Keratinocyte (primary cell): ENCODE data around the gene RERE.

Experiments
- CTCF ChIP-seq, 3 experiments: IDR thresholded peaks in 1 of 3; conservative IDR thresholded peaks in 1 of 3; optimal IDR thresholded peaks in 1 of 3; 2 replicates in 2 of 3; 3 replicates in 1 of 3; pipeline versions ENCODE3 to v1.5.1; 2011; ENCODE audit warnings: low read length in 3 of 3, mild to moderate bottlenecking in 3 of 3, moderate library complexity in 2 of 3, control low read depth in 1 of 3, inconsistent platforms in 1 of 3; ENCODE audit not compliant: insufficient read depth in 2 of 3; ENCODE audit errors: extremely low read depth in 1 of 3
- EZH2 ChIP-seq: IDR thresholded peaks from one replicate; pipeline ENCODE4 v1.6.1; 2012; ENCODE audit warnings: inconsistent platforms, mild to moderate bottlenecking, low read length, moderate library complexity

GRCh38 chr1:8562222-8562621 lies 255.2 kb downstream of the RERE start:
- TF ChIP-seq CTCF (optimal IDR thresholded peaks at IDR 0.05 in 1 of 3, IDR thresholded peaks at IDR 0.05 in 1 of 3, conservative IDR thresholded peaks at IDR 0.05 in 1 of 3; ENCODE audit: extremely low read depth in 1 of 3, insufficient read depth in 2 of 3, low read length in 3 of 3) (no peak), EZH2 (no peak)
